ENCODE results near the gene LAX1.
A peak's percentile ranks its signal among the peaks of the same experiment; 100 is the strongest.
"Not testable (repeated sequence)": the region's sequence is repeated elsewhere in the genome, so short reads cannot be mapped to it uniquely, and the experiment has no call there.

LAX1 gene, protein sequence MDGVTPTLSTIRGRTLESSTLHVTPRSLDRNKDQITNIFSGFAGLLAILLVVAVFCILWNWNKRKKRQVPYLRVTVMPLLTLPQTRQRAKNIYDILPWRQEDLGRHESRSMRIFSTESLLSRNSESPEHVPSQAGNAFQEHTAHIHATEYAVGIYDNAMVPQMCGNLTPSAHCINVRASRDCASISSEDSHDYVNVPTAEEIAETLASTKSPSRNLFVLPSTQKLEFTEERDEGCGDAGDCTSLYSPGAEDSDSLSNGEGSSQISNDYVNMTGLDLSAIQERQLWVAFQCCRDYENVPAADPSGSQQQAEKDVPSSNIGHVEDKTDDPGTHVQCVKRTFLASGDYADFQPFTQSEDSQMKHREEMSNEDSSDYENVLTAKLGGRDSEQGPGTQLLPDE

DNA sequence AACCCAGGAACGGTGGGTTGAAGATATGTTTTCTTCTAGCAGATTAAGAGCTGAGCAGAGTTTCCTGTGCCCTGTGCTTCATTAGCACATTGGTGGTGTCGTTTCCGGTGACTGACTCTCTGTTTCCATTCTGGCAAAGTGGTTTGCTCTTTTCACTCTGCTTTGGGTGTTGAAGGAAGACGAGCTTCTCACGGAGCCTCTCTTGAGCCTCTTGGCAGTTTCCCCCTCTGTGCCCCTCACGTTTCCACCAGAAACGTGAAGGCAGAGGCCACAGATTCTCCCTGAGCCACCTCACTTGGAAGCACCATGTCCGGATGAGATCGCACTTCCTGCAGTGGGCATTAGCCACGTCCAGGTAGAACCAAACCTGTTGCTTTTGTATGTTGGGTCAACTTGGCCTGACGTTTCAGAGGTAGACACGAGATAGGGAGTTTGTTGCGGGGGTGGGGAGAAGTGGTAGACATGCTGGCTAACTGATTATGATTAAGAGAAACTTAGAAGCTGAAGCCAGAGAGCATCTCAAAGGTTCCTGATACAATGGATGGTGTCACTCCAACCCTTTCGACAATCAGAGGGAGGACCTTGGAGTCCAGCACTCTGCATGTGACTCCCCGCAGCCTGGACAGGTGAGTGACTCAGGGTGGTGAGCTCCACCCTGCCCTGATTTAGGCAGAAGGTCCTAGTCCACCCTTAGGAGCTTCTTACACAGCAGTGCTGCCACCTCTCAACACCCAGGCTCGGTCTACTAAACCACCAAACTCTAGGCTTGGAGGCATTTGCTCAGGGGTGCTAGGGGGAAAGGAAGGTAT is at the start of gene LAX1:
Gene LAX1 (plus strand): TSS at position 155 of the 809 bp plus-strand sequence. CDS start 383 bp downstream, at position 538.
- peak; percentile 70 for DNase-seq (ENCODE audit: low spot score)

DNA sequence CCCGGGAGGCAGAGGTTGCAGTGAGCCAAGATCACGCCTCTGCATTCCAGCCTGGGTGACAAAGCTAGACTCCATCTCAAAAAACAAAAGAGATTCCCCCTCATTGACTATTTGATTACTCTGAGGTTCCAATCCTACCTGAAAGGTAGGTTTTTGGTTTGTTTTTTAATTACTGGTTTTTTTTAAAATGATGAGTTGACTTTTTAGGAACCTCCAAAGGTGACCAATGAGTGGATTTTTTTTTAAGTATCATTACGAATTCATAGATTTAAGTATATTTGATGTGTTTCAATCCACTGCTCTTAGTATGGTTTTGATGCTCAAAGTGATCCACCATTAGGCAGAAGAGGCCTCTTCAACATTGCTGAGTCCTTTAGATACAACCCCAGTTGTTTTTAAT is 47.9 kb upstream of the LAX1 start:
- no peak for DNase-seq (ENCODE audit: low spot score)

DNA sequence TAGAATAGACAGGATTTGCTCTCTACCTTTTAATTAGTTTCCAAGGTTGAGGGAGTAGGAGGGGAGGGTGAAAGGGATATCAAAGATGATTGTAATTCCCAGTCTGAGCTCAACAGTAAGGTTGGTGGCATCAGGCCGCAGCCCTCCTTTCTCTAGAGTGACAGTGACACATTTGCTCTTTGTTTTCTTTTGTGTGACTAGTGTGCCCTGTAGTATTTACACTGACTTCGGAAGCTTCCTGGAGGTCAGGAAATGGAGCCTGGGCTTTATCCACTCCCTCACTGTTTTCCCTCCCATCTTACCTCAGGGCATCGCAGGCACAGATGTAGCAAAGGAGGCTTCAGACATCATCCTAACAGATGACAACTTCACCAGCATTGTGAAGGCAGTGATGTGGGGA is 44.7 kb upstream of the LAX1 start:
- no peak for DNase-seq (ENCODE audit: low spot score)

DNA sequence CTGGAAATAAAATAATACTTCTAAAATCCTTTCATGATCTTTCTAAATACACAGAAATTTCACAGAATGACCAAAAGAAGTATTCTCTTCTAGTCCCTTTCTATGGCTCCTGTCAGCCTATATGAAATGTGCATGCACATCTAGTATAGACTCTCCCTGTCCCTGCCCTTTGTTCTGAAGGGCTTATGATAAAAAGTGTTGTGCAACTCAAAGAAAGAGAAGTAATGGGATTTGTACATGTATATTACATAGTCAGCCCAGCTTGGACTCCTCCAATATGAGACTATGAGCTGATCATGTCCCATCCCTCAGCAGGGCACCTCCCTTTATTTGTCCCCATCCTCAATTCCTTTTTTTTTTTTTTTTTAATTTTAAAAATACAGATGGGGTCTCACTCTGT is 42.1 kb upstream of the LAX1 start:
- no peak for DNase-seq (ENCODE audit: low spot score)

DNA sequence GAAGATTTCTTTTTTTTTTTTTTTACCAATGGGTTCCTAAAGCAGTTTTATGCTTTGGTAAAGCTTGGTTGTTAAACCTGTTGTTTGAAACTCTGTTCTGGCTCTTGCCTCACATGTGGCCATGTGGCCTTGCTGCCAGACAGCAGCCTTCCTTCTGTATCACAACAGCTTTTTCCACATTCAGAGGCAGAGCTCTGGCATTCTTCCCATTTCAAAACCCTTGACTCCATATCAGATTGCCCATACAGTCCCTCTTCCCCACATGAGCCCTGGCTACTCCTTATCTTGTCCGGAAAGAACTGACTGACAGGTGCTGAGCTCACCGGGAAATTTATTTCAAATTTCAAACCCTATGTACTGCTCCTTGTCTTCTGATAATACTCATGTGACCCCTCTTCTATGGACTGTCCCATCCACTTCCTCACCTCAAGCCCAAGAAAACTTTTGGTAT is 38.5 kb upstream of the LAX1 start:
- DNase-seq (ENCODE audit: low spot score): no peak

DNA sequence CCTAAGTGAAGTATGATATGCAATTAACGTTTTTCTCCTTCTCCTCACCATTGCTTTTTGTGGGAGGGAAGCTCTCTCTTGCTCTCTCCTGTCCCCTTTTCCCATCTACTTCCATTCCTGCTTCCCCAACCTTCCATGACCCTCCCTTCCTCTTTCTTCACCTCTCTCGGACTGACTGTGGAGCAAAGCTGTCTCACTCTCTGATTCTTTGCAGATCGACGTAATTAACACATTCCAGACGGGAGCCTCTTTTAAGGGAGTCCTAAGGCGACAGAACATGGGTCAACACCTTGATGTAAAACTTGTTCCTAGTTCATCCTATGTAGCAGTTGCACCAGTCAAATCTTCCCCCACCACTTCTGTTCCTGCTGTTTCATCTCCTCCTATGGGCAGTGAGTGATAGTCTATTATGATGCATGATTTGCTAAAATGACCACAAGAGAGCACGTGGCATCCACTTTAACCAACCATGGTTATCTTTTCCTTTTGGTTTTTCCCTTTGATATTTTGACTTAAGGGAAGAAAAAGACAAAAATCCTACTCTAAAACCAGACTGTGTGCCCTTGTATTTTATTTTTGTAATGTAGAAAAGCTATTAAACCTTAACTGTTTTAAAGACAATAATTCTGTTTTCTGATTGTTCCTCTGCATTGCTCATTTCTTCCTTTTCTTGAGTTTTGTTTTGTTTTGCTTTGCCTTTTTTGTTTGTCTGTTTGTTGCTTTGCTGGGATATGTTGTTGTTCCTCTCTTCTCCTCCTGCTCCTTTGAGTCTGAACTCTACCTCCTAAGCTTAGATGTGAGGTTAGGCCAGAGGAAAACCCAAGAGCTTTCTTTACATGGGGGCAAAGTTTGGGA is 31.7 kb upstream of the LAX1 start:
- DNase-seq (ENCODE audit: low spot score): no peak

DNA sequence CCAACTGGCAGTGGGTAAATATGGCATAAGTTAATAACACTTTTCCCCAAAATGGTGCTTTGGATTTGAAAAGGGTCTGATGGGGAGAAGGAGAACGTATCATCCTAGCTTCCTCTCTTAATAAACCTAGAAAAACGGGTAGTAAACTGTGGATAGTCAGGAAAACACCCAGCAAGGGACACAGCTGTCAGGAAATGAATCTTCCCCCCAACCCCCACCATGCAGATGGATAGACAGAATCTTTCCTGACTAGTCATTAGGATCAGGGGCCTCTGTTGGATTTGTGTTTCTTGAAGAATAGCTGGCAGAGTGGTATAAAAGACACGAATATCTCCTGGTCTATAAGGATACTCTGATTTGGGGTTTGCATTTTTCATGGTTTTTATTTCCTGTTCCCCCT is 22.5 kb upstream of the LAX1 start:
- no peak for DNase-seq (ENCODE audit: low spot score)

DNA sequence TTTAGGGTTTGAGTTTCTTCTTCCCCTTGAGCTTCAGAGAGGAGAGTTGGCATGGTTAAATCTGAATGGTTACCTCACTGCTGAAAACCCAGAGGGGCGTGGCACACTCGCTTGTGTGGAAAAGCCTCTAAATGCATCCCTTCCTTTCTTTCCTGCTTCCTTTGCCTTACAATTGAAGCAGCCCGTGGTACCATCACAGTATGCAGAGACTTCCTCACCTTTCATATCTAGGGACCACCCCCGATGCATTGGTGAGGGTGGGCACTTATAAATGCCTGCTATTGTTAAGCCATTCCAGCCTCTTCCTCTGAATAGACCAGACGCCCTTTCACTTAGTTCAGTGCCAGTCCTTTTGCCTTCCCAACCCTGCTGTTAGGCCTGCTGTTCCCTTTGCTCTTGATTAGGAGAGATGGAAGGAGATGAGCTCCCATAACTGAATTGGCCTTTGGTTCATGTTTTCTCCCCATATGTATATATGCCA is 21.9 kb upstream of the LAX1 start:
- DNase-seq (ENCODE audit: low spot score): no peak

DNA sequence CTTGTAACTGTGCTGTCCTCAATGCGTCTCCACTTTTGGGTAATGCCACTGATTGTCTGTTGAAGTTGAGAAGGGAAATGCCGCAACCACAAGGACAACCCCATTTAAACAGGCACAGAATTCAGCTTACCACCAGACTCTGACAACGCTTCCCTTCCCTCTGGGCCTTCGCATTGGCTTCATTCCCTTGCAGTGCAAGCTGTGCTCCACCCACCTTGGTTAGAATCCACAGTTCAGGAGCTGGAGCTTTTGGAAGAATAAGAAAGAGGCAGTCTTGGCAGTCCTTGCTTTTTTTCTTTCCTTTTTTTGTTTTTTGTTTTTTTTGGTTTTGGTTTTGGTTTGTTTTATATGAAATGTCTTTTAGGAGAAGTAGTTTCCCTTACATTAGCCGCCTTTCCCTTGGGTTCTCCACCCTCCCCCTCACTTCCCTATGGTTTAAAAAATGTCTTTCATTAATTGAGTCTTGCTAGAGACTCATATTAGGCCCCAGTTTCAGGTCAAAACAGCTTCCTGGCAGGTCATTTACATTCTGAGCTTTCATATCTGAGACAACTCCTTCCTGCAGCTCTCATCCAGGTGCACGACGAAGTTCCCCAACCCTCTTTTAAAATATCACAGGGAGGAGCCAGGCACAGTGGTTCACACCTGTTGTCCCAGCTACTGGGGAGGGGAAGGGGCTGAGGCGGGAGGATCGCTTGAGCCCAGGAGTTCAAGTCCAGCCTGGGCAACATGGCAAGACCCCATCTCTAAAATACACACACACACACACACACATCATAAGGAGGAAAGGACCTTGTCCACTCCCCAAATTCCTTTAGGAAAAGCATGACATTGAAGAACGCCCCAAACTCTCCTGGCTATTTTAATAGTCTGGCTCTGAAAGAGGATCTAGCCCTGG is 20.7 kb upstream of the LAX1 start:
- DNase-seq (ENCODE audit: low spot score): no peak

DNA sequence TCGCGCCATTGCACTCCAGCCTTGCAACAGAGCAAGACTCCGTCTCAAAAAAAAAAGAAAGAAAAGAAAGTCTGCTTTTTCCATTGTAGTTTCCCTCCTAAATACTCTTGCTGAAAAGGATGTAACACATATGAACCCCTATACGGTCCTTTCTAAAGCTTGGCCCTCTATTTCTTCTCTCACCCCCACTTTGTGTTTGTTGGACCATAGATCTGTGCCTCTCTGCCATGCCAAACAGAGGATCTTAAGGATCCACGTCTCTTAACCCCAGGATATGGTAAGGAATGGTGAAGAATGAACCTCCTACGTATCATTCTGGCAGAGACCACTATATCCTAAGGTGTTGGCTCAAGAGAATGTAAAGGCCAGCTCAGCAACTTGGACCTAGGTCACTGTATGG is 18.7 kb upstream of the LAX1 start:
- no peak for DNase-seq (ENCODE audit: low spot score)

DNA sequence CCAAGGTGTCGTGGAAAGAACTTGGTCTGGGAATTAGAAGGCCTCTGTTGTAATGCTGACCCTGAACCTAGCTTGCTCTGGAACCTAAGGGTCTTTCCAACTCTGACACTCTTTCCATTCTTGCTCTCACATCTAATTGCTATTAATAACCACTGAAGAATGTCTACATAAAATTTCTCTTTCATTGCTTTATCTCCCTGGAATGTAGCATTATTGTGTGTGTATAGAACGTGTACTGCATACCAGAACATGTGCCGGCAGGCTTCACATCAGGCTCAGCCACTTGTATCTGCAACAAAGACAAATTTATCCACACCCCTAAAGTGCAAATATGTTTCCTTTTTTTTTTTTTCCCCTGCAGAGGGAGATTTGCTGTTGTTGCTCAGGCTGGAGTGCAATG is 13.9 kb upstream of the LAX1 start:
- no peak for DNase-seq (ENCODE audit: low spot score)

DNA sequence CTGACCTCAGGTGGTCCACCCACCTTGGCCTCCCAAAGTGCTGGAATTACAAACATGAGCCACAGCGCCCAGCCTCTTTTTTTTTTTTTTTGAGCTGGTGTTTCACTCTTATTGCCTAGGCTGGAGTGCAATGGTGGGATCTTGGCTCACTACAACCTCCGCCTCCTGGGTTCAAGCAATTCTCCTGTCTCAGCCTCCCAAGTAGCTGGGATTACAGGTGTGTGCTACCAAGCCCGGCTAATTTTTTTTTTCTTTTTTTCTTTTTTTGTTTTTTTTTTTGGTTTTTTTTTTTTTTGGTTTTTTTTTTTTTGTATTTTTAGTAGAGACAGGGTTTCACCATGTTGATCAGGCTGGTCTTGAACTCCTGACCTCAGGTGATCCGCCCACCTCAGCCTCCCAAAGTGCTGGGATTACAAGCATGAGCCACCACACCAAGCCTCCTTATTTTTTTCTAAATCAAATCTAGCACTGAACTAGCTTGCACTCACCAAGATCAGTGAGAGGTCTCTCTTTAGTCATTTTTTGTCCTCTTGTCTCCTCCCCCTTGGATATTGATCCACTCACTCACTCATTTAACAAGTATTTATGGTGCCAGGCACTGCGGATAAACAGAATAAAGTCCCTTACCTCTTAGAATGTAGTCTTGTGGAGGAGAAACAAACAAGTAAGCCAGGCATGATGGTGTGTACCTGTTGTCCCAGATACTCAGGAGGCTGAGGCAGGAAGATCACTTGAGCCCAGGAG is 13.2 kb upstream of the LAX1 start:
- DNase-seq (ENCODE audit: low spot score): not testable (repeated sequence)

DNA sequence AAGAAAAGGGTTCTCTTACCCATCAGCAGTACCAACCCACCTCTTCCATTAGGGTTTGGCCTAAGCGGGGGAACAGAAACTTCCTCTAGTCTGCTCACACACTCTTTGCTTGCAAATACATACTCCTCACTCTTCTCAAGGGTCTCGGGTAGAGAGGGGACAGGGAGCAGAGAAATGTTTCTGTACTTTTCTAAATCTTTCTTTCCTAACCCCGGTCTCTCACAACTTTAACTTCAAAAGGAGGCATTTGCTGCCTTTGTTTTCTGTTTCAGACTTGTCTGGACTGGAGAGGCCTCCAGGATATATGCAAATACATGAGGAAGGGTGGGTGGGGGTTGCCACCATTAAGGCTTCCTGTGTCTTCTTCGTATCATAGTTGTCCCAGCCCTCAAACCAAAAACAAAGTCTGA is 10.5 kb upstream of the LAX1 start:
- peak; percentile 35 for DNase-seq (ENCODE audit: low spot score)

DNA sequence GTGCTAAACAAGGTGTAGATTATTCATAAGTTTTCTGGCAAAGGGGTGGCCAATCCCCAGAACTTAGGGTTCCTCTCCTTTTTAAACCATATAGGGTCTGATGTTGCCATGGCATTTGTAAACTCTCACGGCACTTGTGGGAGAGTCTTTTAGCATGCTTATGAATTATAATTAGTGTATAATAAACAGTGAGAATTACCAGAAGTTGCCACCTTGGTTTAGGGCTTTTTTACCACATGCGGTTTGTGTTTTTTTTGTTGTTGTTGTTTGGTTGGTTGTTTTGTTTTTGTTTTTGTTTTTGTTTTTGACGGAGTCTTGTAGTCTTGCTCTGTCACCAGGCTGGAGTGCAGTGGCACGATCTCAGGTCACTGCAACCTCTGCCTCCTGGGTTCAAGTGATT is 8.9 kb upstream of the LAX1 start:
- no peak for DNase-seq (ENCODE audit: low spot score)

DNA sequence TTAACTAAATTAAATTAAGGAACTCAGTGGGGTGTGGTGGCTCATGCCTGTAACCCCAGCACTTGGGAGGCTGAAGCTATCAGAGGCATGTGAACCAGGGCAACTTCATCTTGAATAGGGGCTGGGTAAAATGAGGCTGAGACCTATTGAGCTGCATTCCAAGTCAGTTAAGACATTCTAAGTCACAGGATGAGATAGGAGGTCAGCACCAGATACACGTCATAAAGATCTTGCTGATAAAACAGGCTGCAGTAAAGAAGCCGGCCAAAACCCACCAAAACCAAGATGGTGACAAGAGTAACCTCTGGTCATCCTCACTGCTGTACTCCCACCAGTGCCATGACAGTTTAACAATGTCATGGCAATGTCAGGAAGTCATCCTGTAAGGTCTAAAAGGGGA is 6.2 kb upstream of the LAX1 start:
- DNase-seq (ENCODE audit: low spot score): not testable (repeated sequence)

DNA sequence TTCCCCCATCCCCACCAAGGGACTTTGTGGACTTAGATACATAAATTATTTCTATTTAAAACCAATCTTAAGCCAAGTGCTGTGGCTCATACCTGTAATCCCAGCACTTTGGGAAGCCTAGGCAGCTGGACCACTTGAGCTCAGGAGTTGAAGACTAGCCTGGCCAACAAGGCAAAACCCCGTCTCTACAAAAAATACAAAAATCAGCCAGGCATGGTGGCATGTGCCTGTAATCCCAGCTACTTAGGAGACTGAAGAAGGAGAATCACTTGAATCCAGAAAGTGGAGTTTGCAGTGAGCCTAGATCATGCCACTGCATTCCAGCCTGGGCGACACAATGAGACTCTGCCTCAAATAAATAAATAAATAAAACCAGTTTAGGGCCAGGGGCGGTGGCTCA is 4.5 kb upstream of the LAX1 start:
- no peak for DNase-seq (ENCODE audit: low spot score)

DNA sequence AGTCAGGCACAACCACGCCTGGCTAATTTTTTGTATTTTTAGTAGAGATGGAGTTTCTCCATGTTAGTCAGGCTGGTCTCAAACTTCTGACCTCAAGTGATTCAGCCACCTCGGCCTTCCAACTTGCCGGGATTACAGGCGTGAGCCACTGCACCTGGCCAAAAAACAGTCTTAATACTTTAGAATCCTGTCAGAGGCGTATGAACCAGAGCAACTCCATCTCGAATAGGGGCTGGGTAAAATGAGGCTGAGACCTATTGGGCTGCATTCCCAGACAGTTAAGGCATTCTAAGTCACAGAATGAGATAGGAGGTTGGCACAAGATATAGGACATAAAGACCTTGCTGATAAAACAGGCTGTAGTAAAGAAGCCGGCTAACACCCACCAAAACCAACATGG is 3.0 kb upstream of the LAX1 start:
- DNase-seq (ENCODE audit: low spot score): not testable (repeated sequence)

DNA sequence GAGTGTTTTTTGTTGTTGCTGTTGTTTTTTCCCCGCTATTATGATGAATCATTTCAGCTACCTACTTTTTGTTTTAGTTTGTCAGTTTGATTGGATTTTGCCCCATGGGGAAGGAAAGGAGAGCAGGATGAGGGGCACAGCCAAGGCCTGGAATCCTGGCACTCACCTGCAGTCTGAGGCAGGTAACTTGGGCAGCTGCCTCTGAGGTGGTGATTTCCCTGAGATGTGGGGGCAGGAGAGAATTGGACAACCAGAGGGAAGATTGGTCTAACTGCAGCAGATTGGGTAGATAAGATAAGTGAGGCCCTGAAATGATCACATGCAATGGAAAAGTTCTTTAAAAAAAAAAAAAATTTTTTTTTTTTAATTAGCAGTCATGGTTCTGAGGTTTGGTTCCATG is 1.5 kb upstream of the LAX1 start:
- DNase-seq (ENCODE audit: low spot score): no peak

DNA sequence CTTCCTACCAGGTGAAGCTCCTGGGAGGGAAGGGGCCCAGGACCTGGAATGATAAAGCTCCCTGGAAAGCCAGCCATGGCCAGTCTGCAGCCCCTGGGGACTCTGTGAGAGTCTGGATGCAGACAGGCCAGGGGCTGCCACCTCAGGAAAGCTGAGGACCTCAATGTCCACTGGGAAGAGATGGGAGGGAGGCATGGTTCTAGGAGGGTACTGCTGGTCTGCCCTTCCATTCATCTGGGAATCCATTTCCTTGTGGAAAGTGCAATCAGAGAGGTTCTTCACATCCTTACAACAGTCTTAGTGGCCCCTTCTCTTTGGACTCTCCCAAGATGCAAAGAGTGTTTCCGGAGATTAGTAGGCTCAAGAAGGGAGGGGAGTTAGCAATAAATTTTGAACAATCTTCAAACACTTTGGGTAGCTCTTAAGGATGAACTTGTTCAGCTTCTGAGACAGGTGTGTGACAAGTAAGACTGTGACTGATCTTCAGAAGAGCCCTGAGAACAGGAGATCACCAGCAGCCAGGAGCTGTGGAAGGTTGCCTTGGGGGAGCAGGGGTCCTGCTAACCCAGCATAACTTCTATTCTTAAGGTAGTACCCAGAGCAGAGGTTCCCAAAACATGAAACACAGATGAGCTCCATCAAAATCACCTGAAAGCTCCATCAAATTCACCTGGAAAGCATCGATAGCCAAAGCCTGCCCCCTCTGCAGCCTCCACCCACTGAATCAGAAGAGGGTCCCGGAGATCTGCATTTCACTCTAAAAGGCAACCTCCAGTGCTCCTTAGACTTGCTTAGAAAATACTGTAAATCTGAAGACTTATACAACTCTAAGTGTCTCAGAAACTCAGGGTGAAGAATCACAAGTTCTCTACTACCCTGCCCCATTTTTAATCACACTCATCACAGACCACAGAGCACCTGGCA is 616 bp upstream of the LAX1 start:
- no peak for DNase-seq (ENCODE audit: low spot score)
